Ovary (tissue), 3 donors: Measurements from ENCODE around the gene ATF1.

Experiments
- CTCF ChIP-seq, 3 donors: fragments of 450-650 bp in 2 of 3; fragments of 200-600 bp in 1 of 3; IDR thresholded peaks; one replicate each; pipeline versions ENCODE4 v1.5.1 to v1.8.0; 2016 to 2022; ENCODE audit warnings: antibody characterized with exemption in 3 of 3, mild to moderate bottlenecking in 1 of 3
- EP300 ChIP-seq: sonication (generic); formaldehyde crosslinking; IDR thresholded peaks from one replicate; pipeline ENCODE4 v1.6.1; 2017; ENCODE audit warnings: antibody characterized with exemption
- POLR2A ChIP-seq: fragments of 450-650 bp; IDR thresholded peaks from one replicate; pipeline ENCODE4 v1.6.1; 2017; ENCODE audit warnings: antibody characterized with exemption, mild to moderate bottlenecking, moderate library complexity
- donor health status: DM: no; HTN: no; CAD: no.

GRCh38 chr12:50764286-50765094 is 589 bp downstream of the ATF1 start:
- TF ChIP-seq CTCF (IDR thresholded peaks at IDR 0.05) (no peak), POLR2A (no peak), EP300 (no peak)
